ENCODE measurements around the gene JAKMIP1.
"Not testable (repeated sequence)": the region's sequence is repeated elsewhere in the genome, so short reads cannot be mapped to it uniquely, and the experiment has no call there.

- not testable (repeated sequence) for TF ChIP-seq EP300, POLR2A, CTCF (IDR thresholded peaks at IDR 0.05)
Measured at GRCh38 chr4:6141021-6141420, 59.3 kb downstream of the JAKMIP1 start.
